Measurements from ENCODE around the gene TMEM132C.

DNA sequence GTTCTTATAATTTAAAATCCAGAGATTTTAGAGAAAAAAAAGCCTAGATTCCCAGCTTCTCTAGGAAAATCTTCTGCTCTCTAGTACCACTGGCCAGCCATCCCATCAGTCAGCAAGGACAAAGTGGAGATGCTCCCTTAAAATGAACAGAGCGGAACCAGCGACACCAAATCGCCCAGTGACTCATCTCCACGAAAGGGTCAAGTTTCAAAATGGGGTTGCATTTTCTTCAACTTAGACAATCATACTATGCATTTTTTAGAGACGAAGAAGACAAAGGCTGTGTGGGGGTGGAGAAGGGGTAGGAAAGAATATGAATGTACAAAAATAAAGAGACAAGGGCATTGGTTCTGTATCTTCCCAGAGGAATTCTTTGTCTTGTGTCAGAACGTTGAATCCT, 344.8 kb downstream of the TMEM132C start:
- no peak for TF ChIP-seq ZNF239 (tag by site-specific recombination; IDR thresholded peaks at IDR 0.05)
- no peak for TF ChIP-seq ZNF121 (tag by site-specific recombination; IDR thresholded peaks at IDR 0.05)
- TF ChIP-seq ZNF658 (tag by site-specific recombination; IDR thresholded peaks at IDR 0.05): no peak
- TF ChIP-seq, protein P1, sequence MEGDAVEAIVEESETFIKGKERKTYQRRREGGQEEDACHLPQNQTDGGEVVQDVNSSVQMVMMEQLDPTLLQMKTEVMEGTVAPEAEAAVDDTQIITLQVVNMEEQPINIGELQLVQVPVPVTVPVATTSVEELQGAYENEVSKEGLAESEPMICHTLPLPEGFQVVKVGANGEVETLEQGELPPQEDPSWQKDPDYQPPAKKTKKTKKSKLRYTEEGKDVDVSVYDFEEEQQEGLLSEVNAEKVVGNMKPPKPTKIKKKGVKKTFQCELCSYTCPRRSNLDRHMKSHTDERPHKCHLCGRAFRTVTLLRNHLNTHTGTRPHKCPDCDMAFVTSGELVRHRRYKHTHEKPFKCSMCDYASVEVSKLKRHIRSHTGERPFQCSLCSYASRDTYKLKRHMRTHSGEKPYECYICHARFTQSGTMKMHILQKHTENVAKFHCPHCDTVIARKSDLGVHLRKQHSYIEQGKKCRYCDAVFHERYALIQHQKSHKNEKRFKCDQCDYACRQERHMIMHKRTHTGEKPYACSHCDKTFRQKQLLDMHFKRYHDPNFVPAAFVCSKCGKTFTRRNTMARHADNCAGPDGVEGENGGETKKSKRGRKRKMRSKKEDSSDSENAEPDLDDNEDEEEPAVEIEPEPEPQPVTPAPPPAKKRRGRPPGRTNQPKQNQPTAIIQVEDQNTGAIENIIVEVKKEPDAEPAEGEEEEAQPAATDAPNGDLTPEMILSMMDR (tag by site-specific recombination; IDR thresholded peaks at IDR 0.05): no peak
- TF ChIP-seq REPIN1 (tag by site-specific recombination; IDR thresholded peaks at IDR 0.05; ENCODE audit: low read depth): no peak
- no peak for TF ChIP-seq ZBTB44 (tag by site-specific recombination; IDR thresholded peaks at IDR 0.05)
- no peak for TF ChIP-seq ZNF837 (tag by site-specific recombination; IDR thresholded peaks at IDR 0.05)
- no peak for TF ChIP-seq PRDM10 (tag by site-specific recombination; IDR thresholded peaks at IDR 0.05)

Data from HEK293 (cell line).